HCT116 (cell line): ENCODE data around the gene THOC1. TPM values are rescaled to one million over a fixed set of nuclear protein-coding genes. Genes with fewer than 3 reads are reported as not detected.

Source experiments
- ATAC-seq: fragments of 200-7000 bp; cut with Tn5 transposase; 2 replicates; pipeline ENCODE4 v1.9.1; 2020; ENCODE audit warnings: mild to moderate bottlenecking, moderate library complexity
- BruUV-seq: library from RNA; stranded (reverse); fragments of 400-500 nt; replicated peaks from 2 replicates; lab custom pipeline; 2021; lab: Mats Ljungman, UMichigan
- CTCF ChIA-PET: fragments of 300-600 bp; sonication (Branson Sonifier 250); formaldehyde crosslinking; loops from one replicate; lab custom pipeline; 2021; ENCODE audit warnings: antibody characterized with exemption; lab: Charles Lee
- POLR2A ChIA-PET: fragments of 300-600, 350-600 bp; sonication (Branson Sonifier 250); formaldehyde crosslinking; loops from one replicate; lab custom pipeline; 2021; ENCODE audit warnings: antibody characterized with exemption; lab: Charles Lee
- RAD21 ChIA-PET, 2 experiments: fragments of 300-600 bp; sonication (Branson Sonifier 250); formaldehyde crosslinking; loops; one replicate each; lab custom pipeline; 2023; ENCODE audit warnings: low total read pairs in 2 of 2; ENCODE audit not compliant: uncharacterized antibody in 2 of 2, unreplicated experiment in 2 of 2, low non-redundant PET in 1 of 2; lab: Charles Lee
- DNase-seq: peaks from one replicate; pipeline ENCODE4 v3.0.0-alpha.2; 2010; ENCODE audit warnings: low read depth, low spot score
- H2AFZ ChIP-seq: fragments of 200-600 bp; shearing (Covaris generic), sonication (generic); 2 replicates; pipeline ENCODE4 v1.6.1; 2017; ENCODE audit warnings: low read depth, mixed run types, mixed read lengths, antibody characterized with exemption, low read length; ENCODE audit not compliant: poor library complexity, severe bottlenecking
- H3K27ac ChIP-seq: 2 replicates; pipeline ENCODE4 v1.5.1; 2012; ENCODE audit warnings: low read depth, low read length
- H3K27me3 ChIP-seq: fragments of 200-600 bp; sonication (generic); 2 replicates; pipeline ENCODE4 v1.6.1; 2016; ENCODE audit warnings: mixed run types, low read length, mixed read lengths; ENCODE audit not compliant: insufficient read depth
- H3K36me3 ChIP-seq, 2 experiments: fragments of 200-500 bp in 1 of 2; fragments of 200-600 bp in 1 of 2; sonication (Bioruptor generic) in 1 of 2; sonication (generic) in 1 of 2; 2 replicates each; pipeline versions ENCODE4 v1.5.1 to v1.6.1; 2014 to 2016; ENCODE audit warnings: low read length in 2 of 2, inconsistent platforms in 1 of 2, mixed read lengths in 1 of 2, mixed run types in 1 of 2; ENCODE audit not compliant: insufficient read depth in 2 of 2, control insufficient read depth in 1 of 2
- H3K4me1 ChIP-seq, 2 experiments: fragments of 200-600 bp in 1 of 2; sonication (generic) in 1 of 2; 2 replicates each; pipeline versions ENCODE4 v1.5.1 to v1.6.1; 2012 to 2017; ENCODE audit warnings: low read length in 2 of 2, inconsistent platforms in 1 of 2, mild to moderate bottlenecking in 1 of 2, mixed read lengths in 1 of 2, mixed run types in 1 of 2, moderate library complexity in 1 of 2; ENCODE audit not compliant: insufficient read depth in 2 of 2, control insufficient read depth in 1 of 2
- H3K4me2 ChIP-seq: fragments of 200-600 bp; sonication (generic); 2 replicates; pipeline ENCODE4 v1.6.1; 2017; ENCODE audit warnings: mixed run types, low read length, mixed read lengths
- H3K4me3 ChIP-seq, 2 experiments: fragments of 200-600 bp in 1 of 2; sonication (generic) in 1 of 2; replicated peaks in 1 of 2; 2 replicates each; pipeline ENCODE4 v1.5.1; 2011 to 2016; ENCODE audit warnings: low read length in 2 of 2, control low read depth in 1 of 2, low read depth in 1 of 2, mild to moderate bottlenecking in 1 of 2, mixed read lengths in 1 of 2, mixed run types in 1 of 2
- H3K79me2 ChIP-seq: fragments of 200-600 bp; sonication (generic); 2 replicates; pipeline ENCODE4 v1.6.1; 2017; ENCODE audit warnings: mild to moderate bottlenecking, mixed run types, low read length, moderate library complexity, mixed read lengths; ENCODE audit not compliant: insufficient read depth
- H3K9ac ChIP-seq: fragments of 200-600 bp; sonication (generic); 2 replicates; pipeline ENCODE4 v1.6.1; 2016; ENCODE audit warnings: low read length, mixed read lengths
- H3K9me2 ChIP-seq: fragments of 200-600 bp; sonication (generic), shearing (Covaris generic); 2 replicates; pipeline ENCODE4 v1.6.1; 2017; ENCODE audit warnings: mixed run types, mild to moderate bottlenecking, moderate library complexity; ENCODE audit not compliant: insufficient read depth
- H3K9me3 ChIP-seq, 2 experiments: fragments of 200-500 bp in 1 of 2; fragments of 200-600 bp in 1 of 2; sonication (Bioruptor generic) in 1 of 2; sonication (generic) in 1 of 2; 2 replicates each; pipeline ENCODE4 v1.6.1; 2014 to 2017; ENCODE audit warnings: low read length in 2 of 2, mixed read lengths in 2 of 2, inconsistent platforms in 1 of 2, low read depth in 1 of 2, mild to moderate bottlenecking in 1 of 2, mixed run types in 1 of 2, moderate library complexity in 1 of 2; ENCODE audit not compliant: control insufficient read depth in 1 of 2, insufficient read depth in 1 of 2
- H4K20me1 ChIP-seq: fragments of 200-600 bp; sonication (generic), shearing (Covaris generic); 2 replicates; pipeline ENCODE4 v1.6.1; 2017; ENCODE audit warnings: mixed run types, mild to moderate bottlenecking, moderate library complexity; ENCODE audit not compliant: insufficient read depth
- CTCF ChIP-seq, 3 experiments: fragments of 200-600 bp in 1 of 3; sonication (generic) in 1 of 3; IDR thresholded peaks in 2 of 3; conservative IDR thresholded peaks in 1 of 3; 2 replicates each; pipeline ENCODE4 v1.5.1; 2012 to 2017; ENCODE audit warnings: low read depth in 2 of 3, low read length in 2 of 3, antibody characterized with exemption in 1 of 3, borderline replicate concordance in 1 of 3, control low read depth in 1 of 3, mild to moderate bottlenecking in 1 of 3, mixed read lengths in 1 of 3, mixed run types in 1 of 3, moderate library complexity in 1 of 3; ENCODE audit not compliant: insufficient read depth in 1 of 3
- EZH2phosphoT487 ChIP-seq: fragments of 200-600 bp; IDR thresholded peaks from 2 replicates; pipeline ENCODE4 v1.6.1; 2018; ENCODE audit warnings: antibody characterized with exemption, borderline replicate concordance
- FOSL1 ChIP-seq: IDR thresholded peaks from 2 replicates; pipeline ENCODE4 v1.6.1; 2012; ENCODE audit warnings: low read depth
- POLR2A ChIP-seq: IDR thresholded peaks from 2 replicates; pipeline ENCODE4 v1.7.0; 2011; ENCODE audit warnings: borderline replicate concordance; ENCODE audit not compliant: insufficient read depth, insufficient read length; ENCODE audit errors: extremely low read depth
- SIN3A ChIP-seq: IDR thresholded peaks from 2 replicates; pipeline ENCODE4 v1.6.1; 2012; ENCODE audit warnings: low read depth
- SP1 ChIP-seq: IDR thresholded peaks from 2 replicates; pipeline ENCODE4 v1.6.1; 2012; ENCODE audit warnings: low read depth
- SRF ChIP-seq: IDR thresholded peaks from 2 replicates; pipeline ENCODE4 v1.6.1; 2012; ENCODE audit warnings: low read depth
- YY1 ChIP-seq: IDR thresholded peaks from 2 replicates; pipeline ENCODE4 v1.6.1; 2011; ENCODE audit warnings: low read length, low read depth, moderate library complexity, mild to moderate bottlenecking; ENCODE audit not compliant: insufficient replicate concordance; ENCODE audit errors: extremely low read depth
- ZFX ChIP-seq: fragments of 450-650 bp; IDR thresholded peaks from 2 replicates; pipeline ENCODE4 v1.6.1; 2017
- intact Hi-C: fragments of 100-400 bp; cut with micrococcal nuclease; formaldehyde crosslinking; loops from 2 replicates; pipeline ENCODE4 v1.10.0; 2022
- total RNA-seq: library from RNA; stranded (reverse); gene quantifications from one replicate; pipeline ENCODE4 v1.2.1, GENCODE V29; 2021; ENCODE audit not compliant: unreplicated experiment
- TF ChIP-seq, protein P1 (sequence below): IDR thresholded peaks from 2 replicates; pipeline ENCODE4 v1.6.1; 2012
- TF ChIP-seq, protein P2 (sequence below): IDR thresholded peaks from 2 replicates; pipeline ENCODE4 v1.6.1; 2012; ENCODE audit warnings: low read depth
- TF ChIP-seq, protein P3 (sequence below): IDR thresholded peaks from 2 replicates; pipeline ENCODE4 v1.6.1; 2011; ENCODE audit warnings: mild to moderate bottlenecking, low read length, moderate library complexity; ENCODE audit not compliant: insufficient replicate concordance; ENCODE audit errors: extremely low read depth

Gene THOC1
- total RNA-seq, 1 experiment from 2014 or later = 26.0 TPM

GRCh38 chr18:251572-251971 is 16.3 kb downstream of the THOC1 start:
- Histone ChIP-seq H3K9me3 (no peaks in the 10 kb centered on the region), H3K4me3 (no peak overlapping the region), H3K36me3 (peaks cover 9 to 10% of the 10 kb centered on the region in 2 experiments; a peak in 2 of 4 replicates), H3K4me1 (no peaks in the 10 kb centered on the region), H4K20me1 (no peaks in the 10 kb centered on the region), H3K27me3 (no peaks in the 10 kb centered on the region), H3K9me2 (no peaks in the 10 kb centered on the region), H3K4me2 (no peak overlapping the region), H2AFZ (no peak overlapping the region), H3K79me2 (no peaks in the 10 kb centered on the region), H3K27ac (no peak overlapping the region), H3K9ac (no peak overlapping the region)
- intact Hi-C loops = no loop called here
- RAD21 ChIA-PET = no interaction called here
- DNase-seq (no peak), ATAC-seq (no peak)
- TF ChIP-seq, protein P1, sequence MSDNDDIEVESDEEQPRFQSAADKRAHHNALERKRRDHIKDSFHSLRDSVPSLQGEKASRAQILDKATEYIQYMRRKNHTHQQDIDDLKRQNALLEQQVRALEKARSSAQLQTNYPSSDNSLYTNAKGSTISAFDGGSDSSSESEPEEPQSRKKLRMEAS = no peak
- TF ChIP-seq YY1 = no peak
- TF ChIP-seq ZFX = no peak
- no peak for TF ChIP-seq POLR2A
- TF ChIP-seq EZH2phosphoT487 = no peak
- POLR2A ChIA-PET = no interaction called here
- CTCF ChIA-PET = no interaction called here
- BruUV-seq = no TSS peak

DNA sequence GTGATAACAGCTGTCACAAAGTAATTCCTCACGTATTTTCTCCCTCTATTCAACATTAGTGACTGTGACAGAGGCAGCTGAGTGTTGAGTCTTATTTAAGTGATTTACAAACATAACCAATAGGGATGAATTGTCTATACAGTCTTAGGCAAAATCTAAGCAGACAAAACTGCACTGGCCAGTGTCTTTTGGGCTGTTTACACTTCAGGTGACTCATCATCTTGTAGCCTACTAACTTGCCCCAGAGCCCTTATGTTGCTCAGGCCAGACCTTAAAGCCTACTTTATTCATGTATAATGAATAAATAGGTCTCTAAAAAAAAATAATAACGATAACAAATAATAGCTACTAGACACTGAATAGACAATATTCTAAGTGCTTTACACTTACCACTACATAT is 17.2 kb downstream of the THOC1 start:
- Histone ChIP-seq H3K9me3 (no peaks in the 10 kb centered on the region), H3K4me2 (no peak overlapping the region), H3K27ac (no peak overlapping the region), H2AFZ (no peak overlapping the region), H3K9ac (no peak overlapping the region), H3K4me1 (no peaks in the 10 kb centered on the region), H3K4me3 (no peak overlapping the region), H3K36me3 (peaks cover 9 to 10% of the 10 kb centered on the region in 2 experiments; a peak in 2 of 4 replicates), H4K20me1 (no peaks in the 10 kb centered on the region), H3K79me2 (no peaks in the 10 kb centered on the region), H3K9me2 (no peaks in the 10 kb centered on the region), H3K27me3 (no peaks in the 10 kb centered on the region)
- no peak for ATAC-seq
- intact Hi-C loops = no loop called here
- CTCF ChIA-PET = no interaction called here
- POLR2A ChIA-PET = no interaction called here
- no TSS peak for BruUV-seq
- RAD21 ChIA-PET = no interaction called here
- DNase-seq = no peak
- no peak for TF ChIP-seq CTCF (IDR thresholded peaks at IDR 0.05 in 2 of 3, conservative IDR thresholded peaks at IDR 0.05 in 1 of 3; ENCODE audit: borderline replicate concordance in 1 of 3, insufficient read depth in 1 of 3, low read depth in 2 of 3, low read length in 2 of 3)
- TF ChIP-seq SP1 = no peak
- TF ChIP-seq, protein P2, sequence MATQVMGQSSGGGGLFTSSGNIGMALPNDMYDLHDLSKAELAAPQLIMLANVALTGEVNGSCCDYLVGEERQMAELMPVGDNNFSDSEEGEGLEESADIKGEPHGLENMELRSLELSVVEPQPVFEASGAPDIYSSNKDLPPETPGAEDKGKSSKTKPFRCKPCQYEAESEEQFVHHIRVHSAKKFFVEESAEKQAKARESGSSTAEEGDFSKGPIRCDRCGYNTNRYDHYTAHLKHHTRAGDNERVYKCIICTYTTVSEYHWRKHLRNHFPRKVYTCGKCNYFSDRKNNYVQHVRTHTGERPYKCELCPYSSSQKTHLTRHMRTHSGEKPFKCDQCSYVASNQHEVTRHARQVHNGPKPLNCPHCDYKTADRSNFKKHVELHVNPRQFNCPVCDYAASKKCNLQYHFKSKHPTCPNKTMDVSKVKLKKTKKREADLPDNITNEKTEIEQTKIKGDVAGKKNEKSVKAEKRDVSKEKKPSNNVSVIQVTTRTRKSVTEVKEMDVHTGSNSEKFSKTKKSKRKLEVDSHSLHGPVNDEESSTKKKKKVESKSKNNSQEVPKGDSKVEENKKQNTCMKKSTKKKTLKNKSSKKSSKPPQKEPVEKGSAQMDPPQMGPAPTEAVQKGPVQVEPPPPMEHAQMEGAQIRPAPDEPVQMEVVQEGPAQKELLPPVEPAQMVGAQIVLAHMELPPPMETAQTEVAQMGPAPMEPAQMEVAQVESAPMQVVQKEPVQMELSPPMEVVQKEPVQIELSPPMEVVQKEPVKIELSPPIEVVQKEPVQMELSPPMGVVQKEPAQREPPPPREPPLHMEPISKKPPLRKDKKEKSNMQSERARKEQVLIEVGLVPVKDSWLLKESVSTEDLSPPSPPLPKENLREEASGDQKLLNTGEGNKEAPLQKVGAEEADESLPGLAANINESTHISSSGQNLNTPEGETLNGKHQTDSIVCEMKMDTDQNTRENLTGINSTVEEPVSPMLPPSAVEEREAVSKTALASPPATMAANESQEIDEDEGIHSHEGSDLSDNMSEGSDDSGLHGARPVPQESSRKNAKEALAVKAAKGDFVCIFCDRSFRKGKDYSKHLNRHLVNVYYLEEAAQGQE = no peak
- TF ChIP-seq SRF = no peak
- TF ChIP-seq FOSL1 = no peak
- TF ChIP-seq, protein P1 = no peak
- no peak for TF ChIP-seq SIN3A
- TF ChIP-seq, protein P3, sequence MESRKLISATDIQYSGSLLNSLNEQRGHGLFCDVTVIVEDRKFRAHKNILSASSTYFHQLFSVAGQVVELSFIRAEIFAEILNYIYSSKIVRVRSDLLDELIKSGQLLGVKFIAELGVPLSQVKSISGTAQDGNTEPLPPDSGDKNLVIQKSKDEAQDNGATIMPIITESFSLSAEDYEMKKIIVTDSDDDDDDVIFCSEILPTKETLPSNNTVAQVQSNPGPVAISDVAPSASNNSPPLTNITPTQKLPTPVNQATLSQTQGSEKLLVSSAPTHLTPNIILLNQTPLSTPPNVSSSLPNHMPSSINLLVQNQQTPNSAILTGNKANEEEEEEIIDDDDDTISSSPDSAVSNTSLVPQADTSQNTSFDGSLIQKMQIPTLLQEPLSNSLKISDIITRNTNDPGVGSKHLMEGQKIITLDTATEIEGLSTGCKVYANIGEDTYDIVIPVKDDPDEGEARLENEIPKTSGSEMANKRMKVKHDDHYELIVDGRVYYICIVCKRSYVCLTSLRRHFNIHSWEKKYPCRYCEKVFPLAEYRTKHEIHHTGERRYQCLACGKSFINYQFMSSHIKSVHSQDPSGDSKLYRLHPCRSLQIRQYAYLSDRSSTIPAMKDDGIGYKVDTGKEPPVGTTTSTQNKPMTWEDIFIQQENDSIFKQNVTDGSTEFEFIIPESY = no peak
